A549 (cell line): Measurements from ENCODE around the gene RIC1.
"Not testable (repeated sequence)": the region's sequence is repeated elsewhere in the genome, so short reads cannot be mapped to it uniquely, and the experiment has no call there.

Source experiments
- BHLHE40 ChIP-seq: IDR thresholded peaks from 2 replicates; pipeline ENCODE4 v1.6.1; 2012; ENCODE audit warnings: low read depth, low read length, inconsistent platforms
- CEBPB ChIP-seq, 2 experiments: fragments of >200 bp in 1 of 2; sonication (Bioruptor Twin) in 1 of 2; formaldehyde crosslinking in 1 of 2; IDR thresholded peaks; 2 replicates each; pipeline ENCODE4 v1.6.1; 2012 to 2016
- EHMT2 ChIP-seq: fragments of 200-600 bp; sonication (generic); IDR thresholded peaks from 2 replicates; pipeline ENCODE4 v1.6.1; 2016; ENCODE audit warnings: antibody characterized with exemption, low read depth, mild to moderate bottlenecking, moderate library complexity
- KDM1A ChIP-seq: fragments of 200-600 bp; sonication (generic); IDR thresholded peaks from 2 replicates; pipeline ENCODE4 v1.6.1; 2016; ENCODE audit warnings: low read depth, mild to moderate bottlenecking
- MAZ ChIP-seq: fragments of 150-350 bp; IDR thresholded peaks from 2 replicates; pipeline ENCODE4 v1.6.1; 2014; ENCODE audit warnings: antibody characterized with exemption, low read depth, low read length, borderline replicate concordance
- NR3C1 ChIP-seq: fragments of >200 bp; sonication (Bioruptor Twin); formaldehyde crosslinking; IDR thresholded peaks from 3 replicates; pipeline ENCODE4 v1.6.1; 2017
- POLR2A ChIP-seq: IDR thresholded peaks from 2 replicates; pipeline ENCODE4 v1.6.1; 2012; ENCODE audit warnings: mild to moderate bottlenecking, low read length
- RCOR1 ChIP-seq: fragments of 150-350 bp; IDR thresholded peaks from 2 replicates; pipeline ENCODE4 v1.6.1; 2014; ENCODE audit warnings: antibody characterized with exemption, low read length, low read depth
- TF ChIP-seq, protein P1 (sequence below): fragments of >200 bp; sonication (Bioruptor Twin); formaldehyde crosslinking; IDR thresholded peaks from 3 replicates; pipeline ENCODE4 v1.5.1; 2016
- TF ChIP-seq, protein P2 (sequence below): IDR thresholded peaks from 2 replicates; pipeline ENCODE4 v1.6.1; 2012
- TF ChIP-seq, protein P3 (sequence below): IDR thresholded peaks from 2 replicates; pipeline ENCODE4 v1.6.1; 2012

DNA sequence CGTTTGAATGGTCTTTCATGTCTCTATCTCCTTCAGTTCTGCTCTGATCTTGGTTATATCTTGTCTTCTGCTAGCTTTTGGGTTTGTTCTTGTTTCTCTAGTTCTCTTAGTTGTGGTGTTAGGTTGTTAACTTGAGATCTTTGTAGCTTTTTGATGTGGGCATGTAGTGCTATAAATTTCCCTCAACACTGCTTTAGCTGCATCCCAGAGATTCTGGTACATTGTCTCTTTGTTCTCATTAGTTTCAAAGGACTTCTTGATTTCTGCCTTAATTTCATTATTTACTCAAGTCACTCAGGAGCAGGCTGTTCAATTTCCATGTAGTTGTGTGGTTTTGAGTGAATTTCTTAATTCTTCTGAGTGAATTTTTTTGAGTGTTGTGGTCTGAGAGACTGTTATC lies 33.9 kb downstream of the RIC1 start:
- TF ChIP-seq, protein P1, sequence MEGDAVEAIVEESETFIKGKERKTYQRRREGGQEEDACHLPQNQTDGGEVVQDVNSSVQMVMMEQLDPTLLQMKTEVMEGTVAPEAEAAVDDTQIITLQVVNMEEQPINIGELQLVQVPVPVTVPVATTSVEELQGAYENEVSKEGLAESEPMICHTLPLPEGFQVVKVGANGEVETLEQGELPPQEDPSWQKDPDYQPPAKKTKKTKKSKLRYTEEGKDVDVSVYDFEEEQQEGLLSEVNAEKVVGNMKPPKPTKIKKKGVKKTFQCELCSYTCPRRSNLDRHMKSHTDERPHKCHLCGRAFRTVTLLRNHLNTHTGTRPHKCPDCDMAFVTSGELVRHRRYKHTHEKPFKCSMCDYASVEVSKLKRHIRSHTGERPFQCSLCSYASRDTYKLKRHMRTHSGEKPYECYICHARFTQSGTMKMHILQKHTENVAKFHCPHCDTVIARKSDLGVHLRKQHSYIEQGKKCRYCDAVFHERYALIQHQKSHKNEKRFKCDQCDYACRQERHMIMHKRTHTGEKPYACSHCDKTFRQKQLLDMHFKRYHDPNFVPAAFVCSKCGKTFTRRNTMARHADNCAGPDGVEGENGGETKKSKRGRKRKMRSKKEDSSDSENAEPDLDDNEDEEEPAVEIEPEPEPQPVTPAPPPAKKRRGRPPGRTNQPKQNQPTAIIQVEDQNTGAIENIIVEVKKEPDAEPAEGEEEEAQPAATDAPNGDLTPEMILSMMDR = not testable (repeated sequence)
- not testable (repeated sequence) for TF ChIP-seq EHMT2; POLR2A; KDM1A; NR3C1; BHLHE40; MAZ; RCOR1; CEBPB (IDR thresholded peaks at IDR 0.05)
- TF ChIP-seq, protein P2, sequence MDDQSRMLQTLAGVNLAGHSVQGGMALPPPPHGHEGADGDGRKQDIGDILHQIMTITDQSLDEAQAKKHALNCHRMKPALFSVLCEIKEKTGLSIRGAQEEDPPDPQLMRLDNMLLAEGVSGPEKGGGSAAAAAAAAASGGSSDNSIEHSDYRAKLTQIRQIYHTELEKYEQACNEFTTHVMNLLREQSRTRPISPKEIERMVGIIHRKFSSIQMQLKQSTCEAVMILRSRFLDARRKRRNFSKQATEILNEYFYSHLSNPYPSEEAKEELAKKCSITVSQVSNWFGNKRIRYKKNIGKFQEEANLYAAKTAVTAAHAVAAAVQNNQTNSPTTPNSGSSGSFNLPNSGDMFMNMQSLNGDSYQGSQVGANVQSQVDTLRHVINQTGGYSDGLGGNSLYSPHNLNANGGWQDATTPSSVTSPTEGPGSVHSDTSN = not testable (repeated sequence)
- TF ChIP-seq, protein P3, sequence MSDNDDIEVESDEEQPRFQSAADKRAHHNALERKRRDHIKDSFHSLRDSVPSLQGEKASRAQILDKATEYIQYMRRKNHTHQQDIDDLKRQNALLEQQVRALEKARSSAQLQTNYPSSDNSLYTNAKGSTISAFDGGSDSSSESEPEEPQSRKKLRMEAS = not testable (repeated sequence)
